ENCODE measurements around the gene ACOXL. TPM values are rescaled to one million over a fixed set of nuclear protein-coding genes. Genes with fewer than 3 reads are reported as not detected.

Gene ACOXL
- total RNA-seq, 1 donor from 2014 or later, result not detected

GRCh38 chr2:111154758-111155157, 422.4 kb downstream of the ACOXL start:
- no peak for DNase-seq (ENCODE audit: low spot score)

DNA sequence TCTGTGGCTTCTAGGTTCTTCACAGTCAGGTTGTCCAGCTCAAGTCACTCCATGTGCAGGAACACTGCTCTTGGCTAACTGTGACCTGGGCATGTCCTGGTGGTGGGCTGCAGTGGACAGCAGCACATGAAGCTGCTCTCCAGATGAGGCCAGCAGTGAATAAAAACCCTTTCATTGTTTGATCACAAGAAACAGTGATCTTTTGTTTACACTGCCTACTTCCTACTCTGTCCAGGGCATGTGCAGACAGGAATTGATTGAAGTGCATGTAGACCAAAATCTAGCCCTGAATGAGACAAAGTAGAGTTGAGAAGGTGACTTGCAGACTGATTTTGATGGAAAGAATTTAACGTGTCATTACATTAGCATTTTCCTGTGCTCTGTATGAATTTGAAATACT, 423.2 kb downstream of the ACOXL start:
- DNase-seq (ENCODE audit: low spot score), result no peak

DNA sequence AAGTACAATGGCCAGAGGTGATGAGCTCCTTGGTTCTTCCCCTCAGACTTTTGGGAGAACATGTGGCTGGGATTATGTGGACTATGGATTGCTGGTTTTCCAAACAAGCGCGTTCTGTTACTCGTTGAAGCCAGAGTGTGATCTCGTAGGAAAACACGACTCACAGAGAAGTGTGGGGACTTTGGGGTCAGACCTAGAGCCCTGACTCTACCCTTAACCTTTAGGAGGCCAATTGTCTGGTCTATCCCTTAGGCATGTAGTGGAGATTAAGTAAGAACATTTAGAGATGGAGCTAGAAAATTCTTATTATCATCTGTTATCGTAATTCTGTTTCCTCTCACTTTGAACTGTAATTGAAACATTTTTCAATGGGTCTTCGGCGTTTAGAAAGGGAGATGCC, 424.2 kb downstream of the ACOXL start:
- DNase-seq (ENCODE audit: low spot score), result no peak

DNA sequence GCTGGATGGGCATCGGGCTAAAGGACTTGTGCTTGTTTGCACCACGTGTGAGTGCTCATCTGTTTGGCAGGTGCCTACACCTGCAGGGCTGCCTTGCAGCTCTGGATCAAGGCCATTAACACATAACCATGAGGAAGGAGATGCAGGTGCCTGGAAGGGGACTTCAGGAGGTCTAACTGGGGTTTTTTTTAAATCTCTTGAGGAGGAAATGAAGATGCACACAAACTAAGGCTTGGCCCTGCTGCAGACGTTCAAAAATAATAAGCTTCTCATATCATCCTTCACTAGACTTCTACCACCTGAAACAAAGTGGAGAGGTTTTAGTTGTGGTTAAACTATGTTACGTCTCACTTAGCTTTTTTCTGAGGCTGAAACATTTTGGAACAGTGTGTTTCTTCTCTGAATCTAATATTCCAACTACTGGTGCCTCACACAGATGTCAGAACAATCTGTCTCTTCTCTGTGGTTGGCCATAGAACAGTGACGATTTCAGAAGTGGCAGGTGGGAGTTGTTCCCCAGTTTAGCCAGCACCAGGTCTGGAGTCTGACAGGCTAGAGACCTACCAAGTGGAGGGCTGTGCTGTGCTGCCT, 424.8 kb downstream of the ACOXL start:
- no peak for DNase-seq (ENCODE audit: low spot score)

DNA sequence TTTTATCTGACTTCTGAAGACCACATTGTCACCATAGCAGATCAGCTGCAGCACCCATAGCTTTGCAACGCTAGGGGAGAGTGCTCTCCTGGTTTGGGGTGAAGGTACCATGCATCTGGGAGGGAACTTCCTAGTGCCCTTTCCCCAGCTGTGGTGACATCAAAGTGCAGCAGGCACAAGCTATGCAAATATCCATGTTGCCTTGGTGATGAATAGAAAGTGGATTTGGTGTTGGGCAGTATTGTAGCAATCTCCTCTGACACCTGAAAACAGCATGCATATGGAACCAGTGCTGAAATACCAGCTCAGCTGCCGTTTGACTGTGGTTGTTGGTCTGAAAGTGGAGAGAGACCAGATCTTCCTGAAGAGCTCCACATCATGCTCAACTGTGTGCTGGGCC, 425.4 kb downstream of the ACOXL start:
- no peak for DNase-seq (ENCODE audit: low spot score)

DNA sequence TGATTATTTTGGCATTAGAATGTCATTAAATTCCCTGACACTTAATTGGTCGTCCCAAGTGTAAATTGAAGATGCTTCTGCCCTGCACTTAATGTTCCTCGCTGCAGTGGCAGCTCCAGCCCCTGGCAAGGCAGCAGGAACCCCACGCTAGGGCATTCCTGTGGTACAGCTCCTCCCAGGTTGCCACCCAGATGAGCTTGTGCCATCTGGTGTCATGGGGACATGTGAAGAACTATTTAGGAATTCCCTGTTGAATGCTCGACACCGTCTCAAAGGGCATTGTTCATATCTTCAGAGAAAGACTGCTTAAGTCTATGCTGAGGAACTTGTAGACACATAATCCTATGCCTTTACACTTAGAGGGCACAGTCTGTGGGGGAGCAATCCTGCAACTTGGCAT, 427.3 kb downstream of the ACOXL start:
- DNase-seq (ENCODE audit: low spot score), result no peak

- DNase-seq (ENCODE audit: low spot score), result no peak
Measured at GRCh38 chr2:111160758-111161157, 428.4 kb downstream of the ACOXL start.

DNA sequence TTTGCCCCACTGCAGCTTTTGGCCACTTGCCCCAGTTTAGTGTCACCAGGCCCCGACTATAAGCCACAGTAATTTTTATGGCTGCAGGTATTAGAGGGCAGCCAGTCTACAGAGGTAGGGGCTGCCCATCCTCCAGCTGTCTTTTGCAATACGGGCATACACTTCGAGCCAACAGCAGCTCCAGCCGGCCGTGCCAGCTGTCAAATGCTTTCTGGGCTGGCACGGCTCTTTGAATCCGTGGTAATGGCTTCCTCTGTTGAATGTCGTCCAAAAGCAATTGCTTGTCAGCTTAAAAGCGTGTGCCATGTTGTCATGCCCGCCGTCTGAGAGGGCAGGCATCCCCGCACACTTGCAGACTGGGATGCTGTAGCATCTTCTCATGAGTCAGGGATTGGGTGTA, 429.6 kb downstream of the ACOXL start:
- DNase-seq (ENCODE audit: low spot score), result no peak

- no peak for DNase-seq (ENCODE audit: low spot score)
Measured at GRCh38 chr2:111162718-111163331, 430.5 kb downstream of the ACOXL start.

GRCh38 chr2:111164078-111164477, 431.7 kb downstream of the ACOXL start:
- no peak for DNase-seq (ENCODE audit: low spot score)

- DNase-seq (ENCODE audit: low spot score), result no peak
Measured at GRCh38 chr2:111165084-111165483, 432.7 kb downstream of the ACOXL start.

GRCh38 chr2:111166115-111166514, 433.7 kb downstream of the ACOXL start:
- DNase-seq (ENCODE audit: low spot score), result no peak

GRCh38 chr2:111167076-111167862, 434.9 kb downstream of the ACOXL start:
- no peak for DNase-seq (ENCODE audit: low spot score)

GRCh38 chr2:111167863-111168162, 435.4 kb downstream of the ACOXL start:
- no peak for DNase-seq (ENCODE audit: low spot score)

Other genes starting within 250 kb of the ACOXL start
- gene RGPD6, start 155.4 kb upstream of the ACOXL start, total RNA-seq, result 26.9 TPM
- gene BUB1, start 54.5 kb upstream of the ACOXL start, total RNA-seq, result 0.26 TPM

Measured in mesenteric fat pad (tissue), 1 donor.